ENCODE measurements around the gene TRPC4AP. TPM values are rescaled to one million over a fixed set of nuclear protein-coding genes. Genes with fewer than 3 reads are reported as not detected.

TRPC4AP gene
- total RNA-seq, 4 donors from 2014 or later = 59.3 to 87.0 (median 70.1) TPM

DNA sequence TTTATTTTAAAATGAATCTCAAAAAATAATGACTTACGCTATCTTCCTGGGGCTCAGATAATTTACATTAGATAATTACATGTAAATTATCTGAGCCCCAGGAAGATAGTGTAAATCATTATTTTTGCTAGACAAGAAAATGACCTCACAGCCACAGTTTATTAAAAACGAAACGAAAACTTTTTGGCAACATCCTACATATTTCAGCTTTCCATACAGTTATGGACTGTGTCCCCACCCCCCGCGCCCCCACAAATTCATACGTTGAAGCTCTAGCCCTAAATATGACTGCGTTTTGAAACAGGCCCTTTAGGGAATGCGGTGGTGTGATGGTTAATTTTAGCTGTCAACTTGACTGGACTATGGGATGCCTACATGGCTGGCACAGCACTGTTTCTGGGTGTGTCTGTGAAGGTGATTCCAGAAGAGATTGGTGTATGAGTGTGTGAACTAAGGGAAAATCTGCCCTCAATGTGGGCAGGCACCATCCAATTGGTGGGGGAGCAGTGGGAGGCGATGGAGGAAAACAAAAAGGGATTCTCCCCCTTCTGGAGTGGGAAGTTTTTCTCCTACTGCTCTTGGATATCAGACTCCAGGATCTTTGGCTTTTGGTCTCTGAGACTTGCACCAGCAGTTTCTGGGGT is 52.6 kb downstream of the TRPC4AP start:
- no peak for ATAC-seq (ENCODE audit: low FRiP score)
- DNase-seq (ENCODE audit: low spot score) = no peak
- TF ChIP-seq CTCF (IDR thresholded peaks at IDR 0.05) = no peak

DNA sequence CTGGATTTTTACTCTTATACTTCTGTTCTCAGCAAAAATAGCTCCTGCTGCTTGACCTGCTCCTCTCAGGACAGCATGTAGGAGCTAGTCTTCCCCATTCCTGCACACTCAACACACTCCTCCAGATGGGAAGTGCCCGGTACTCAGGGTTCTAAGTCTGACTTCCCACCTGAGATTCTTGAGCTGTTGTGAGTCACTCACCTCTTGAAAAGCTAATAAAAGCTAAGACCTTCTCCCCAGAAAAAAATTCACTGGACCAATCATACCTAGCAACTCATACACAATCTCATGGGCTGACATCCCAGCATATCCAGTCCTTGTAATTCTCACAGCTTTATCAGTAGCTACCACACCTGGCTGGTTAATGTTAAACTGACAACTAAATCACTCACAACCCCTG is 53.5 kb downstream of the TRPC4AP start:
- DNase-seq (ENCODE audit: low spot score) (no peak), ATAC-seq (ENCODE audit: low FRiP score) (no peak)
- no peak for TF ChIP-seq CTCF (IDR thresholded peaks at IDR 0.05)

DNA sequence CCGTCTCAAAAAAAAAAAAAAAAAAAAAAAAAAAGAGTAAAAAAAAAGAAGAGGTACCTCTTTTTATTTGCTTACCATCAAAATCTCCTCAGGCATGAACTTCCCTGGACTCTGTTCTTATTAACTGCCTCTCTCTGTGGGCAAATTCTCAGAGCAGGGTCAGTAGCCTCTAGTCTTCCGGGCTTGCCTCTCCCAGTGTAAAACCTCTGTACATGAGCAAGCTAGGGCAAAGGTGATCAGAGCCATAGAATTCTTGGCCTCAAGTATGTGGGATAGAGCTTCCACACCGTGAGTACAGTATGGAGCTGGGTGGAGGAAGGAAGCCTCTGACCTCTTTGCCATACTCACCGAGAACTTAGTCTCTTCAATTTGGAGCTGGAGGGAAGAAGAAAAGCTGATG is 58.5 kb downstream of the TRPC4AP start:
- TF ChIP-seq CTCF (IDR thresholded peaks at IDR 0.05) = no peak
- no peak for DNase-seq (ENCODE audit: low spot score)
- no peak for ATAC-seq (ENCODE audit: low FRiP score)

- DNase-seq (ENCODE audit: low spot score) (no peak), ATAC-seq (ENCODE audit: low FRiP score) (no peak)
- no peak for TF ChIP-seq CTCF (IDR thresholded peaks at IDR 0.05)
Observed at GRCh38 chr20:35030136-35030535, 62.5 kb downstream of the TRPC4AP start.

- no peak for ATAC-seq (ENCODE audit: low FRiP score)
- DNase-seq (ENCODE audit: low spot score) = no peak
- TF ChIP-seq CTCF (IDR thresholded peaks at IDR 0.05) = no peak
Observed at GRCh38 chr20:35027301-35027700, 65.3 kb downstream of the TRPC4AP start.

DNA sequence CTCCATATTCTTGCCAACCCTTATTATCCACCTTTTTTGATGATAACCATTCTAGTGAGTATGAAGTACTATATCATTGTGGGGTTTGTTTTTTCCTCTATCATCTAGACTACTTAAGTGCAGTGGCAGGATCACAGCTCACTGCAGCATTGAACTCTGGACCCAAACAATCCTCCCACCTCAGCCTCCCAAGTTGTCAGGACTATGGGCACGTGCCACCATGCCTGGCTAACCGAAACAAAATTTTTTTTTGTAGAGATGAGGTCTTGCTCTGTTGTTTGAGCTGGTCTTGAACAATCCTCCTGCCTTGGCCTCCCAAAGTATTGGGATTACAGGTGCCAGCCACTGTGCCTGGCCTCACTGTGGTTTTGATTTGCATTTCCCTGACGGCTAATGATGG is 67.5 kb downstream of the TRPC4AP start:
- TF ChIP-seq CTCF (IDR thresholded peaks at IDR 0.05) = no peak
- ATAC-seq (ENCODE audit: low FRiP score) (no peak), DNase-seq (ENCODE audit: low spot score) (no peak)

- DNase-seq (ENCODE audit: low spot score) (no peak), ATAC-seq (ENCODE audit: low FRiP score) (no peak)
- TF ChIP-seq CTCF (IDR thresholded peaks at IDR 0.05) = no peak
Observed at GRCh38 chr20:35023624-35024023, 69.0 kb downstream of the TRPC4AP start.

All from omental fat pad (tissue), 4 donors.